Thyroid gland (tissue), 4 donors: ENCODE measurements around the gene LIPF.

Experiments used
- POLR2A ChIP-seq, 2 donors: fragments of 450-650 bp; IDR thresholded peaks; one replicate each; pipeline ENCODE4 v1.6.1; 2017; ENCODE audit warnings: antibody characterized with exemption in 2 of 2, mild to moderate bottlenecking in 2 of 2, moderate library complexity in 1 of 2
- TF ChIP-seq, protein P1 (sequence below), 6 experiments: fragments of 200-600 bp in 3 of 6; fragments of 450-650 bp in 3 of 6; sonication (generic) in 3 of 6; IDR thresholded peaks; one replicate each; pipeline ENCODE4 v1.5.1; 2016 to 2019; ENCODE audit warnings: antibody characterized with exemption in 6 of 6, mild to moderate bottlenecking in 2 of 6, inconsistent platforms in 1 of 6, moderate library complexity in 1 of 6

- TF ChIP-seq POLR2A (IDR thresholded peaks at IDR 0.05): no peak
- TF ChIP-seq, protein P1, sequence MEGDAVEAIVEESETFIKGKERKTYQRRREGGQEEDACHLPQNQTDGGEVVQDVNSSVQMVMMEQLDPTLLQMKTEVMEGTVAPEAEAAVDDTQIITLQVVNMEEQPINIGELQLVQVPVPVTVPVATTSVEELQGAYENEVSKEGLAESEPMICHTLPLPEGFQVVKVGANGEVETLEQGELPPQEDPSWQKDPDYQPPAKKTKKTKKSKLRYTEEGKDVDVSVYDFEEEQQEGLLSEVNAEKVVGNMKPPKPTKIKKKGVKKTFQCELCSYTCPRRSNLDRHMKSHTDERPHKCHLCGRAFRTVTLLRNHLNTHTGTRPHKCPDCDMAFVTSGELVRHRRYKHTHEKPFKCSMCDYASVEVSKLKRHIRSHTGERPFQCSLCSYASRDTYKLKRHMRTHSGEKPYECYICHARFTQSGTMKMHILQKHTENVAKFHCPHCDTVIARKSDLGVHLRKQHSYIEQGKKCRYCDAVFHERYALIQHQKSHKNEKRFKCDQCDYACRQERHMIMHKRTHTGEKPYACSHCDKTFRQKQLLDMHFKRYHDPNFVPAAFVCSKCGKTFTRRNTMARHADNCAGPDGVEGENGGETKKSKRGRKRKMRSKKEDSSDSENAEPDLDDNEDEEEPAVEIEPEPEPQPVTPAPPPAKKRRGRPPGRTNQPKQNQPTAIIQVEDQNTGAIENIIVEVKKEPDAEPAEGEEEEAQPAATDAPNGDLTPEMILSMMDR (IDR thresholded peaks at IDR 0.05): no peak
Measured at GRCh38 chr10:88651101-88651551, 13.1 kb upstream of the LIPF start.
